ENCODE data around the gene RUFY3.
"Not testable (repeated sequence)": the region's sequence is repeated elsewhere in the genome, so short reads cannot be mapped to it uniquely, and the experiment has no call there.

The RUFY3 gene

GRCh38 chr4:70705183-70706043 is 16.4 kb upstream of the RUFY3 start:
- DNase-seq (ENCODE audit: low spot score), result peak; percentile 52

- DNase-seq (ENCODE audit: low spot score), result no peak
Observed at GRCh38 chr4:70706044-70706461, 15.7 kb upstream of the RUFY3 start.

GRCh38 chr4:70706516-70706915 is 15.2 kb upstream of the RUFY3 start:
- no peak for DNase-seq (ENCODE audit: low spot score)

DNA sequence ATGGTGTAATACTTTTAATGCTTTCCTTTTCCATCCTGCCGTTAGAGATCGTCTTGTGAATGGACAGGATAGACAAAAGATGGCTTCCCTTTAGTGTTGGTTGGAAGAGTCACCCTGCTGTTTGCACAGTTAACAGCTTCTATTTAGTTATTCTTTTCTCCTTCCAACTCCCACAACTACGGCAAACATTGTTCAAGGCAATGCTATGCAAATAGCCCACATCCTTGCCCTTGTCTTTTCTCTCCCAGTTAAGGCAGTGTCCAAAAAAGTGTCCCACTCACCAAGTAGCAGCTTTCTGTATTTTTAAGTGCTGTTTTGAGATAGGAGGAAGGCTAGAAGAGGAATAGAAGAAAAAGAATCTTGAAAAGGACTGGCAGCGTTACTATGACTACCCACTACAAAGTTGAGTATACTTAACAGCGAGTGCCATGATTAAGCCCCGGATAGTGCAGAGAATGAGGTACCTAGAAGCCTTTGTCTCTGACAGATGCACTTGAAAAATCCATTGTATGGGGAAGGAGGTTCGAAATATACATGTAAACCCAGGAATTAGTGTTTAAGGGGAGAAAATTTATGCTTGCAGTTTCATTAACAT is 12.1 kb upstream of the RUFY3 start:
- no peak for DNase-seq (ENCODE audit: low spot score)

GRCh38 chr4:70711599-70711998 is 10.2 kb upstream of the RUFY3 start:
- no peak for DNase-seq (ENCODE audit: low spot score)

DNA sequence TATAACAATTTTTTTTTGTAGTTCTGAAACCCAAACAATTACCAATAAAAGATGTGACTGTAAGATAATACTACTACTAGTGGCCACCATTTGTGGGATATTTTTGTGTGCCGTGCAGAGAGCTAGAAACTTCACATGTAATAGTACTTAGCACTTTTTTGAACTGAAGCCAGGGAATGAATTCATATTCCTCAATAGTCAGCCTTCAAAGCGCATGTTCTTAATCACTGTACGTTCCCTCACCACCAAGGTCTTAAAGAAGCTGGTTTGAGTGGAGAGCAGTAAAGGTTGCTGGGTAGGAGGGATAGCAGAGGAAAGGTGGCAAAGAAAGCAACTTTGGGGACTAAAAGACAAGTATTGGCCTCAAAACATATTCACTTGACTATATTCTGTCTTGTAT is 9.6 kb upstream of the RUFY3 start:
- no peak for DNase-seq (ENCODE audit: low spot score)

GRCh38 chr4:70712604-70713452 is 8.9 kb upstream of the RUFY3 start:
- DNase-seq (ENCODE audit: low spot score), result no peak

- no peak for DNase-seq (ENCODE audit: low spot score)
Observed at GRCh38 chr4:70713453-70714078, 8.2 kb upstream of the RUFY3 start.

- no peak for DNase-seq (ENCODE audit: low spot score)
Observed at GRCh38 chr4:70714079-70714887, 7.5 kb upstream of the RUFY3 start.

DNA sequence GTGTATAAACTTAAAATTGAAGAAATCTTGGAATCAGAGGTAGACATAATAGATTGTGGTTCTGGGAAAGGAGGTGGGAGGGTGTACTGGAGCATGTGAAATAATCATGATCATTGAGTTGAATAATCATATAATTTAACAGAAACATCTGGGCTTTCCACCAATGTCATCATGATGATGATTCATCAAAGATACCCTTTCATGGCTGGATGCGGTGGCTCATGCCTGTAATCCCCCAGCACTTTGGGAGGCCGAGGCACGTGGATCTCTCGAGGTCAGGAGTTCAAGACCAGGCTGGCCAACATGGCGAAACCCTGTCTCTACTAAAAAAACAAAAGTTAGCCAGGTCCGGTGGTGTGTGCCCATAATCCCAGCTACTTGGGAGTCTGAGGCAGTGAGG is 6.7 kb upstream of the RUFY3 start:
- DNase-seq (ENCODE audit: low spot score), result no peak

DNA sequence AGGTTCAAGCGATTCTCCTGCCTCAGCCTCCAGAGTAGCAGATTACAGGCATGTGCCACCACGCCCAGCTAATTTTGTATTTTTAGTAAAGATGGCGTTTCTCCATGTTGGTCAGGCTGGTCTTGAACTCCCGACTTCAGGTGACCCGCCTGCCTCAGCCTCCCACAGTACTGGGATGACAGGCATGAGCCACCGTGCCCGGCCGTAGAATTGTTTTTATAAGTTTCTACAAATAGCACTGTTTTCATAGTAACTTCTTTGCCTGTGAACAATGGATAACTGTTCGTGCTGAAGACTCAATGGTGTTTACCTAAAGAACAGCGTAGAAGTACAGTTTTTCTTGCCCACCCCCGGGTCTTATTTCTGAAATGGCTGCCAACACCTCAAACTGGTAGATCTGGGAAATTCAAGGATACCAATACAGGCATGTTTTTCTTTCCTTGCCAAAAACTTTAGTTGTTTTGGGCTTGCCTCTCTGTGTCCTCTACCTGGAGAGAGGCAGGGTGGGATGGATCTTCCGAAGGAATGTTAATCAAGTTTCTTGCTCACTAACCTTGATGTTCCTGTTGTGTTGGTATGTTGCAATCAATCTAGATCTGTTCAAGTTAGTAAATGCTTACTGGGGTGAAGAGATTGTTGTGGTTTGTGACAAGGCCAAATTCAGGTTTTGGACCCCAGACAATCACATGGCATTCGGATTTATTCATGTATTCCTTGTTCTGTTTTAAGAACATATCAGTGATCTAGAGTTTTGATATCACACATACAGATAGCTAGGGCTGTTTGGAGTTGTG is 2.8 kb upstream of the RUFY3 start:
- no peak for DNase-seq (ENCODE audit: low spot score)

DNA sequence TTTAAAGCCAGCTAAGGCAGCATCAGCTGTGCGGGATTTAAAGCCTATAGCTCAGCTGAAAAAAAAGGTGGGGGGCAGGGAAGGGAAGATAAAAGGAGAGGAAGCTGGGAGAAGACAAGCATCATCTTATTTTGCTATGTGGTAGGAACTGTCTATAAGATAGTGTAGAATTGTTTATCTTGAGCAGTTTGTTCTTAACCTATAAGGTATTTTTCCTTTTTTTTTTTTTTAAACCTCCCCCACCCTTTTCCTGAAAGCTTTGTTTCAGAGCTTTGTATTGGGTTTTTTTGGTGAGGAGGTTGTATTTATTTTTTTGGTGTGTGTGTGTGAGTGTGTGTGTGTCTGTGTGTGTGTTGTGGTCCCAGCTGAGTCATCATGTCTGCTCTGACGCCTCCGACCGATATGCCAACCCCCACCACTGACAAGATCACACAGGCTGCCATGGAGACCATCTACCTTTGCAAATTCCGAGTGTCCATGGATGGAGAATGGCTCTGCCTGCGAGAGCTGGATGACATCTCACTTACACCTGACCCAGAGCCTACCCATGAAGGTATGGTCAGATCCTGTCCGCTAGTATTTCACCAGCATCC is 531 bp downstream of the RUFY3 start:
- DNase-seq (ENCODE audit: low spot score), result no peak

GRCh38 chr4:70724463-70724862 is 2.7 kb downstream of the RUFY3 start:
- no peak for DNase-seq (ENCODE audit: low spot score)

GRCh38 chr4:70725633-70726032 is 3.9 kb downstream of the RUFY3 start:
- DNase-seq (ENCODE audit: low spot score), result no peak

- not testable (repeated sequence) for DNase-seq (ENCODE audit: low spot score)
Observed at GRCh38 chr4:70726515-70726914, 4.8 kb downstream of the RUFY3 start.

GRCh38 chr4:70728091-70728490 is 6.3 kb downstream of the RUFY3 start:
- DNase-seq (ENCODE audit: low spot score), result no peak

DNA sequence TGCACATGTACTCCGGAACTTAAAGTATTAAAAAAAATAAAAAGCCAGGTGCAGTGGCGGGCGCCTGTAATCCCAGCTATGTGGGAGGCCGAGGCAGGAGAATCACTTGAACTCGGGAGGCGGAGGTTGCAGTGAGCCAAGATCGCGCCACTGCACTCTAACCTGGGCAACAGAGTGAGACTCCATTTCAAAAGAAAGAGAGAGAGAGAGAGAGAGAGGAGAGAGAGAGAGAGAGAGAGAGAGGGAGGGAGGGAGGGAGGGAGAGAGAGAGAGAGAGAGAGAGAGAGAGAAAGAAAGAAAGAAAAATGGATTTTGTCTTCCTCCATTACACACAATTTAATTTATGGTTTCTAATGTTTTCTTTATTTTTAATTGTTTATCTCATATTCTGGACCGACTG is 11.1 kb downstream of the RUFY3 start:
- not testable (repeated sequence) for DNase-seq (ENCODE audit: low spot score)

- DNase-seq (ENCODE audit: low spot score), result no peak
Observed at GRCh38 chr4:70734168-70734954, 12.6 kb downstream of the RUFY3 start.

- no peak for DNase-seq (ENCODE audit: low spot score)
Observed at GRCh38 chr4:70734971-70735370, 13.2 kb downstream of the RUFY3 start.

Measured in HuH-7.5 (cell line).